Osteocyte (in vitro differentiated cells): Measurements from ENCODE around the gene PSMC1. TPM values are rescaled to one million over a fixed set of nuclear protein-coding genes. Genes with fewer than 3 reads are reported as not detected.

Source experiments
- DNase-seq: peaks from one replicate; pipeline ENCODE4 v3.0.0; 2021; ENCODE audit warnings: mixed read lengths; ENCODE audit not compliant: unreplicated experiment; ENCODE audit errors: extremely low spot score
- H3K27ac Mint-ChIP-seq: one replicate; pipeline ENCODE4 v1.8.0; 2021; ENCODE audit warnings: mild to moderate bottlenecking, mixed read lengths; ENCODE audit not compliant: unreplicated experiment
- H3K27me3 Mint-ChIP-seq: one replicate; pipeline ENCODE4 v1.8.0; 2021; ENCODE audit warnings: mixed read lengths; ENCODE audit not compliant: unreplicated experiment
- H3K36me3 Mint-ChIP-seq: one replicate; pipeline ENCODE4 v1.8.0; 2021; ENCODE audit warnings: mixed read lengths; ENCODE audit not compliant: unreplicated experiment
- H3K4me1 Mint-ChIP-seq: one replicate; pipeline ENCODE4 v1.8.0; 2021; ENCODE audit warnings: mixed read lengths; ENCODE audit not compliant: unreplicated experiment
- H3K4me3 Mint-ChIP-seq: one replicate; pipeline ENCODE4 v1.8.0; 2021; ENCODE audit warnings: mild to moderate bottlenecking, moderate library complexity, mixed read lengths; ENCODE audit not compliant: unreplicated experiment
- H3K9me3 Mint-ChIP-seq: one replicate; pipeline ENCODE4 v1.8.0; 2021; ENCODE audit warnings: mixed read lengths; ENCODE audit not compliant: unreplicated experiment
- CTCF ChIP-seq: fragments of 200-600 bp; sonication (generic); IDR thresholded peaks from 2 replicates; pipeline ENCODE4 v1.5.0; 2021; ENCODE audit warnings: antibody characterized with exemption, mild to moderate bottlenecking, moderate library complexity
- total RNA-seq: library from RNA; stranded (reverse); gene quantifications from 2 replicates; pipeline ENCODE4 v1.2.1, GENCODE V29; 2021

The PSMC1 gene
- total RNA-seq, 1 donor from 2014 or later = 104 TPM

- no peak for TF ChIP-seq CTCF
- H3K36me3 Mint-ChIP-seq = peaks cover 30% of the 10 kb centered on the region
- no peak for DNase-seq
- H3K27ac Mint-ChIP-seq = peak overlapping the region; percentile 50
- peaks cover 24% of the 10 kb centered on the region for H3K4me1 Mint-ChIP-seq
- no peaks in the 10 kb centered on the region for H3K9me3 Mint-ChIP-seq
- no peaks in the 10 kb centered on the region for H3K27me3 Mint-ChIP-seq
- H3K4me3 Mint-ChIP-seq = no peak overlapping the region
Observed at GRCh38 chr14:90281261-90281660, 24.9 kb downstream of the PSMC1 start.

- no peaks in the 10 kb centered on the region for H3K27me3 Mint-ChIP-seq
- no peaks in the 10 kb centered on the region for H3K9me3 Mint-ChIP-seq
- TF ChIP-seq CTCF = no peak
- peaks cover 32% of the 10 kb centered on the region for H3K36me3 Mint-ChIP-seq
- H3K4me1 Mint-ChIP-seq = peaks cover 19% of the 10 kb centered on the region
- no peak for DNase-seq
- H3K27ac Mint-ChIP-seq = peak overlapping the region; percentile 50
- no peak overlapping the region for H3K4me3 Mint-ChIP-seq
Observed at GRCh38 chr14:90281756-90282155, 25.4 kb downstream of the PSMC1 start.

GRCh38 chr14:90287791-90288190, 31.4 kb downstream of the PSMC1 start:
- DNase-seq = no peak
- no peak overlapping the region for H3K4me3 Mint-ChIP-seq
- peaks cover 48% of the 10 kb centered on the region for H3K36me3 Mint-ChIP-seq
- H3K27ac Mint-ChIP-seq = no peak overlapping the region
- TF ChIP-seq CTCF = no peak
- H3K27me3 Mint-ChIP-seq = no peaks in the 10 kb centered on the region
- H3K4me1 Mint-ChIP-seq = peaks cover 2% of the 10 kb centered on the region
- H3K9me3 Mint-ChIP-seq = no peaks in the 10 kb centered on the region

- Mint-ChIP-seq H3K27ac (no peak overlapping the region), H3K4me3 (no peak overlapping the region), H3K4me1 (no peaks in the 10 kb centered on the region), H3K36me3 (peaks cover 43% of the 10 kb centered on the region), H3K9me3 (no peaks in the 10 kb centered on the region), H3K27me3 (no peaks in the 10 kb centered on the region)
- no peak for TF ChIP-seq CTCF
- no peak for DNase-seq
Observed at GRCh38 chr14:90288651-90289355, 32.5 kb downstream of the PSMC1 start.

GRCh38 chr14:90290337-90291011, 34.1 kb downstream of the PSMC1 start:
- DNase-seq = no peak
- peaks cover 47% of the 10 kb centered on the region for H3K36me3 Mint-ChIP-seq
- no peak overlapping the region for H3K27ac Mint-ChIP-seq

More at GRCh38 chr14:90290337-90291011, 34.1 kb downstream of the PSMC1 start:
- H3K9me3 Mint-ChIP-seq = no peaks in the 10 kb centered on the region
- H3K4me1 Mint-ChIP-seq = no peaks in the 10 kb centered on the region
- no peak overlapping the region for H3K4me3 Mint-ChIP-seq
- H3K27me3 Mint-ChIP-seq = no peaks in the 10 kb centered on the region
- TF ChIP-seq CTCF = no peak
